GM12878 (cell line): ENCODE data around the gene OR11H6. TPM values are rescaled to one million over a fixed set of nuclear protein-coding genes. Genes with fewer than 3 reads are reported as not detected.

Source experiments
- ATAC-seq: fragments of 200-7000 bp; cut with Tn5 transposase; 3 replicates; pipeline ENCODE4 v1.9.1; 2020; ENCODE audit warnings: mild to moderate bottlenecking, moderate library complexity
- BruUV-seq: library from RNA; stranded (reverse); fragments of 400-500 nt; replicated peaks from 2 replicates; lab custom pipeline; 2021; lab: Mats Ljungman, UMichigan
- CTCF ChIA-PET: fragments of 300-600 bp; sonication (Branson Sonifier 250); formaldehyde crosslinking; extraction: SDS; loops from one replicate; lab custom pipeline; 2021; ENCODE audit warnings: inconsistent platforms; lab: Yijun Ruan, JAX
- POLR2A ChIA-PET: fragments of 350-600 bp; formaldehyde crosslinking; extraction: SDS; loops from one replicate; lab custom pipeline; 2021; ENCODE audit warnings: inconsistent platforms; lab: Charles Lee
- RAD21 ChIA-PET: fragments of 300-600 bp; sonication (Branson Sonifier 250); formaldehyde crosslinking; loops from one replicate; lab custom pipeline; 2023; ENCODE audit warnings: antibody characterized with exemption; ENCODE audit not compliant: unreplicated experiment; lab: Charles Lee
- SMC1A ChIA-PET: fragments of 300-600 bp; sonication (Branson Sonifier 250); formaldehyde crosslinking; loops from one replicate; lab custom pipeline; 2023; ENCODE audit not compliant: unreplicated experiment, uncharacterized antibody; lab: Charles Lee
- DNase-seq: peaks from one replicate; pipeline ENCODE4 v3.0.0-alpha.2; 2011; ENCODE audit warnings: low read depth, low spot score
- FAIRE-seq: peaks from 3 replicates; lab custom pipeline; 2011; peaks lifted over from hg19 to GRCh38; lab: Jason Lieb, UNC
- H2AFZ ChIP-seq: 2 replicates; pipeline ENCODE4 v1.6.0; 2011; ENCODE audit warnings: low read depth, low read length, control low read depth; ENCODE audit not compliant: control insufficient read depth
- H3K27ac ChIP-seq: 2 replicates; pipeline ENCODE4 v1.5.1; 2011; ENCODE audit warnings: control low read depth; ENCODE audit not compliant: control insufficient read depth, insufficient read depth
- H3K27me3 ChIP-seq, 2 experiments: replicated peaks in 1 of 2; 2 replicates each; pipeline versions ENCODE4 v1.6.0 to v1.6.1; 2011; ENCODE audit warnings: low read length in 1 of 2; ENCODE audit not compliant: control insufficient read depth in 2 of 2, insufficient read depth in 2 of 2
- H3K36me3 ChIP-seq, 2 experiments: 2 replicates each; pipeline ENCODE4 v1.5.1; 2011; ENCODE audit warnings: low read length in 1 of 2; ENCODE audit not compliant: control insufficient read depth in 2 of 2, insufficient read depth in 2 of 2
- H3K4me1 ChIP-seq: 2 replicates; pipeline ENCODE4 v1.6.1; 2011; ENCODE audit warnings: mild to moderate bottlenecking, low read length, moderate library complexity, mixed read lengths; ENCODE audit not compliant: control insufficient read depth, insufficient read depth
- H3K4me2 ChIP-seq: 2 replicates; pipeline ENCODE4 v1.6.0; 2011; ENCODE audit warnings: control low read depth; ENCODE audit not compliant: control insufficient read depth, insufficient read depth
- H3K4me3 ChIP-seq: fragments of 200-600 bp; sonication (generic); 2 replicates; pipeline ENCODE4 v1.5.1; 2016
- H3K79me2 ChIP-seq: 2 replicates; pipeline ENCODE4 v1.6.0; 2011; ENCODE audit warnings: low read length; ENCODE audit not compliant: control insufficient read depth, insufficient read depth
- H3K9ac ChIP-seq: 2 replicates; pipeline ENCODE4 v1.8.0; 2011; ENCODE audit warnings: low read length, control low read depth, mixed read lengths; ENCODE audit not compliant: control insufficient read depth, insufficient read depth
- H3K9me3 ChIP-seq: replicated peaks from 3 replicates; pipeline ENCODE4 v1.5.1; 2011; ENCODE audit warnings: mild to moderate bottlenecking, low read length; ENCODE audit not compliant: control insufficient read depth, insufficient read depth
- H4K20me1 ChIP-seq: 2 replicates; pipeline ENCODE4 v1.6.0; 2011; ENCODE audit not compliant: control insufficient read depth, insufficient read depth
- ATF3 ChIP-seq: IDR thresholded peaks from 2 replicates; pipeline ENCODE4 v1.6.1; 2011; ENCODE audit warnings: low read depth, mild to moderate bottlenecking, low read length, moderate library complexity, borderline replicate concordance; ENCODE audit errors: extremely low read depth
- BACH1 ChIP-seq: fragments of 450-650 bp; IDR thresholded peaks from 2 replicates; pipeline ENCODE4 v1.6.1; 2017; ENCODE audit warnings: mild to moderate bottlenecking, borderline replicate concordance
- BCL11A ChIP-seq: IDR thresholded peaks from 2 replicates; pipeline ENCODE4 v1.6.1; 2011; ENCODE audit warnings: low read depth, low read length
- CEBPB ChIP-seq, 2 experiments: fragments of 150-350 bp in 1 of 2; IDR thresholded peaks; 2 replicates each; pipeline ENCODE4 v1.6.1; 2012 to 2014; ENCODE audit warnings: low read depth in 2 of 2, low read length in 2 of 2, borderline replicate concordance in 1 of 2, inconsistent platforms in 1 of 2
- CEBPZ ChIP-seq: fragments of 150-350 bp; IDR thresholded peaks from 2 replicates; pipeline ENCODE4 v1.6.1; 2016; ENCODE audit warnings: low read depth, low read length
- CREB1 ChIP-seq: IDR thresholded peaks from 2 replicates; pipeline ENCODE4 v1.6.1; 2012; ENCODE audit warnings: low read depth, mild to moderate bottlenecking, inconsistent platforms
- DPF2 ChIP-seq: fragments of 450-650 bp; IDR thresholded peaks from 2 replicates; pipeline ENCODE4 v1.6.1; 2017; ENCODE audit warnings: mild to moderate bottlenecking
- FOS ChIP-seq: IDR thresholded peaks from 3 replicates; pipeline ENCODE4 v1.6.1; 2011; ENCODE audit warnings: borderline replicate concordance; ENCODE audit not compliant: insufficient read length; ENCODE audit errors: extremely low read depth
- GABPA ChIP-seq: IDR thresholded peaks from 2 replicates; pipeline ENCODE4 v1.6.1; 2014; ENCODE audit warnings: antibody characterized with exemption, low read depth, mild to moderate bottlenecking, inconsistent platforms
- MYC ChIP-seq: IDR thresholded peaks from 2 replicates; pipeline ENCODE4 v1.6.1; 2011; ENCODE audit warnings: mild to moderate bottlenecking, low read length, moderate library complexity, inconsistent platforms; ENCODE audit not compliant: insufficient read depth, insufficient replicate concordance, insufficient read length, severe bottlenecking
- SMC3 ChIP-seq: IDR thresholded peaks from 2 replicates; pipeline ENCODE4 v1.6.1; 2011; ENCODE audit warnings: low read length, improper control_type of control experiment, borderline replicate concordance
- SP1 ChIP-seq: IDR thresholded peaks from one replicate; pipeline ENCODE4 v1.6.1; 2011; ENCODE audit warnings: low read depth, low read length
- ZBTB11 ChIP-seq: fragments of 450-650 bp; formaldehyde crosslinking; IDR thresholded peaks from 2 replicates; pipeline ENCODE4 v1.5.0; 2022; ENCODE audit warnings: mild to moderate bottlenecking, missing genetic modification characterization
- ZNF687 ChIP-seq: fragments of 450-650 bp; IDR thresholded peaks from 2 replicates; pipeline ENCODE4 v1.6.1; 2017; ENCODE audit warnings: mild to moderate bottlenecking, moderate library complexity
- WGBS: methylation state at CpG from one replicate; pipeline ENCODE4 v1.1.6; 2016; ENCODE audit warnings: low lambda C conversion rate; ENCODE audit not compliant: insufficient replicate concordance, insufficient coverage; ENCODE audit errors: missing lambda C conversion rate; 5-methylcytosine and 5-hydroxymethylcytosine counted together
- in situ Hi-C: fragments of 300-500 bp; cut with MboI; formaldehyde crosslinking; loops from 9 replicates; pipeline ENCODE4 v1.14.3; 2018; ENCODE audit warnings: mixed read lengths
- intact Hi-C: fragments of 100-400 bp; cut with micrococcal nuclease; formaldehyde crosslinking; loops from one replicate; pipeline ENCODE4 v1.14.2; 2022; ENCODE audit not compliant: unreplicated experiment
- polyA plus RNA-seq, 11 experiments: library from polyadenylated mRNA; depleted of rRNA in 4 of 11; unstranded in 6 of 11; stranded (reverse) in 5 of 11; fragments of >200 nt; fragmentation: Nextera tagmentation in 4 of 11; fragmentation: Illumina TruSeq in 1 of 11; extraction: Ambion mirVana in 4 of 11; extraction: Trizol in 1 of 11; gene quantifications; 1 replicate in 1 of 11; 2 replicates in 10 of 11; pipeline versions ENCODE4 v1.2.1 to v1.2.3, GENCODE V29; 2011 to 2016; ENCODE audit warnings: inconsistent platforms in 2 of 11, missing spikeins in 2 of 11, low read depth in 1 of 11
- total RNA-seq, 4 experiments: library from RNA; depleted of rRNA in 3 of 4; stranded (reverse); fragments of >200 nt in 3 of 4; fragmentation: Illumina TruSeq in 1 of 4; extraction: Trizol in 1 of 4; gene quantifications; 2 replicates each; pipeline versions ENCODE4 v1.2.1 to v1.2.3, GENCODE V29; 2013 to 2021

OR11H6 gene
- total and polyA plus RNA-seq, 10 of the 15 experiments (the other 5 are each of a cell fraction or from before 2014, with no cell fraction given): not detected

GRCh38 chr14:20274062-20274461 is 50.6 kb downstream of the OR11H6 start:
- intact Hi-C loops (no loop called here), in situ Hi-C loops (no loop called here)
- no peak overlapping the region for H3K27ac ChIP-seq
- RAD21 ChIA-PET: no interaction called here
- no peaks in the 10 kb centered on the region for H3K27me3 ChIP-seq
- DNase-seq: no peak
- BruUV-seq: no TSS peak
- no peak for ATAC-seq
- no peak for FAIRE-seq
- H3K4me3 ChIP-seq: no peak overlapping the region
- no peaks in the 10 kb centered on the region for H3K4me1 ChIP-seq
- no peak overlapping the region for H2AFZ ChIP-seq
- CTCF ChIA-PET: no interaction called here
- H3K9me3 ChIP-seq: no peaks in the 10 kb centered on the region; the same call in 2 of the 3 replicates
- no peaks in the 10 kb centered on the region for H3K79me2 ChIP-seq
- no peak overlapping the region for H3K4me2 ChIP-seq
- POLR2A ChIA-PET: no interaction called here
- SMC1A ChIA-PET: no interaction called here
- no peak overlapping the region for H3K9ac ChIP-seq
- 89% methylated on average over 2 of the region's 2 CpGs for WGBS
- no peaks in the 10 kb centered on the region for H4K20me1 ChIP-seq
- H3K36me3 ChIP-seq: no peaks in the 10 kb centered on the region
- no peak for TF ChIP-seq ATF3
- no peak for TF ChIP-seq BACH1
- no peak for TF ChIP-seq SP1
- TF ChIP-seq MYC: no peak
- no peak for TF ChIP-seq ZNF687
- TF ChIP-seq CEBPZ: no peak
- no peak for TF ChIP-seq FOS
- no peak for TF ChIP-seq GABPA
- no peak for TF ChIP-seq DPF2
- no peak for TF ChIP-seq BCL11A
- TF ChIP-seq ZBTB11 (CRISPR knock-in tag): no peak
- no peak for TF ChIP-seq CEBPB (IDR thresholded peaks at IDR 0.05; ENCODE audit: borderline replicate concordance in 1 of 2, low read depth in 2 of 2, low read length in 2 of 2)
- no peak for TF ChIP-seq SMC3
- TF ChIP-seq CREB1: no peak
